ENCODE measurements around the gene CUL4A.

Gene CUL4A

DNA sequence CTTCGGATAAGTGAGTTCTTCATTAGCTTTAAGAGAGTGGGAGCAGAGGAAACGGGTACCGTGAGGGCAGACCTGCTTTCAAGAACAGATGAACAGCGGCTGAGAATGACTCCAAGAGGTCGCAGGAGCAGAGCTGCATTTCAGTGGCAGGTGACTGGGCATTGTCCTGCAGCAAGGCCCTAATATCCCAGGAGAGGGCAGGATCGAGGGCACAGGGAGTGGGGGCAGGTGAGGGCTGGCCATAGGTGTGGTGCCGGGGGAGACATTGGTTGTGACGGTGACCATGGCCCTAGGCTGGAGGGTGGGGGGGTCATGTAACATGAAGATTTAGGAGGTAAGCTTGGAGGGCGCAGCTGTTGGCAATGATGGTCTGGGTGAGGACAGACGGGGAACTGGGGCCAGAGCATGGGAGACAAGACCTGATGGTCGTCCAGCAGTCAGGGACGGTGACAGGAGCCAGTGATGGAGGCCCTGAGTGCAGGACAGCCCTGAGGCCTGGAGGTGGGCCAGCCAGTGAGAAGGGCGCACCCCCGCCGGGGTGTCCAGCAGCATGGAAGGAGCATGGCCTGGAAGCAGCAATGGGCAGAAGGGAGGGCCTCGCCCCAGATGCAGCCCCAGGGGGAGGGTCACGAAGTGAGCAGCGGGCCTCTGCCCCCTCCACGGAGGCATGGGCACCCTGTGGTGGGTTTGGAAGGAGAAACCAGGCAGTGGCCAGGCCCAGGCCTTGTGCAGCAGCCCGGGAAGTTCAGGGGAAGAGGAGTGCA, 58.4 kb downstream of the CUL4A start:
- H3K27ac ChIP-seq (ENCODE audit: insufficient read depth in 1 of 2, low read depth in 1 of 2, low read length in 2 of 2, poor library complexity in 1 of 2, severe bottlenecking in 2 of 2): no peak overlapping the region
- peaks cover 10 to 17% (median 13%) of the 10 kb centered on the region in 4 experiments for H3K36me3 ChIP-seq (ENCODE audit: control insufficient read depth in 4 of 4, insufficient read depth in 4 of 4, low read length in 3 of 4)
- WGBS (ENCODE audit: insufficient coverage): 98% methylated on average over 20 of the region's 20 CpGs
- CTCF ChIA-PET: interaction anchor here (0.9 kb wide), 1 partner anchor 10 kb away, joined by 3 read pairs; no protein-coding TSS in a partner anchor
- DNase-seq: no peak
- POLR2A ChIA-PET: no interaction called here
- no peak overlapping the region for H3K4me3 ChIP-seq (ENCODE audit: control insufficient read depth in 1 of 7, extremely low read depth in 1 of 7, insufficient read depth in 4 of 7, low read depth in 2 of 7, low read length in 6 of 7)
- peaks cover 0 to 7% (median 0%) of the 10 kb centered on the region in 4 experiments for H3K4me1 ChIP-seq (ENCODE audit: control extremely low read depth in 1 of 4, control insufficient read depth in 4 of 4, insufficient read depth in 4 of 4, low read length in 3 of 4)
- no peaks in the 10 kb centered on the region for H3K9me3 ChIP-seq (ENCODE audit: control extremely low read depth in 1 of 5, control insufficient read depth in 4 of 5, insufficient read depth in 2 of 5, low read depth in 1 of 5, low read length in 4 of 5)
- no peaks in the 10 kb centered on the region for H3K27me3 ChIP-seq (replicated peaks in 2 of 5; ENCODE audit: control insufficient read depth in 4 of 5, insufficient read depth in 5 of 5, low read length in 4 of 5)

DNA sequence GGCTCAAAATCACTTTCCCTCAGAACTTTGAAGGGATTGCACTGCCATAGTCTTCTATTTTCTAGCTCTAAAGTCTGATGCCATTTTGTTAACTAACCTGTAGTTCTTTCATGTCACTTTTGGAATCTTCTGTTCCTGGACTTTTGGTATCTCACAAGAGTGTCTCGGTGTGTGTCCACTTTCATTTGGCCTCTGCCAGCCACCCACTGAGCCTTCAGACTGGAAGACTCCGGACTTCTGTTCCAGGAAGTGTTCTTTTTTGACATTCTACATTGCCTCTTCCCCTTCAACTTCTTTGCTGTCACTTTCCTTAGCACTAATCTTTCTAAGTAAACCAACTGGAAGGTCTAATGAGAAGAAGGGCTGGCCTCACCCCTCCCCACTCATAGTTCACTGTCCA, 62.6 kb downstream of the CUL4A start:
- no peak overlapping the region for H3K27ac ChIP-seq (ENCODE audit: insufficient read depth in 1 of 2, low read depth in 1 of 2, low read length in 2 of 2, poor library complexity in 1 of 2, severe bottlenecking in 2 of 2)
- H3K4me1 ChIP-seq (ENCODE audit: control extremely low read depth in 1 of 4, control insufficient read depth in 4 of 4, insufficient read depth in 4 of 4, low read length in 3 of 4): peaks cover 0 to 19% (median 14%) of the 10 kb centered on the region in 4 experiments
- H3K27me3 ChIP-seq (replicated peaks in 2 of 5; ENCODE audit: control insufficient read depth in 4 of 5, insufficient read depth in 5 of 5, low read length in 4 of 5): no peaks in the 10 kb centered on the region
- DNase-seq: no peak
- H3K4me3 ChIP-seq (ENCODE audit: control insufficient read depth in 1 of 7, extremely low read depth in 1 of 7, insufficient read depth in 4 of 7, low read depth in 2 of 7, low read length in 6 of 7): no peak overlapping the region
- peaks cover 0 to 2% (median 0%) of the 10 kb centered on the region in 4 experiments for H3K36me3 ChIP-seq (ENCODE audit: control insufficient read depth in 4 of 4, insufficient read depth in 4 of 4, low read length in 3 of 4)
- H3K9me3 ChIP-seq (ENCODE audit: control extremely low read depth in 1 of 5, control insufficient read depth in 4 of 5, insufficient read depth in 2 of 5, low read depth in 1 of 5, low read length in 4 of 5): no peaks in the 10 kb centered on the region
- ChIA-PET CTCF (interaction anchor here (1.0 kb wide), 1 partner anchor 10 kb away, joined by 3 read pairs; no protein-coding TSS in a partner anchor), POLR2A (no interaction called here)
- 84% methylated on average over 2 of the region's 2 CpGs for WGBS (ENCODE audit: insufficient coverage)

DNA sequence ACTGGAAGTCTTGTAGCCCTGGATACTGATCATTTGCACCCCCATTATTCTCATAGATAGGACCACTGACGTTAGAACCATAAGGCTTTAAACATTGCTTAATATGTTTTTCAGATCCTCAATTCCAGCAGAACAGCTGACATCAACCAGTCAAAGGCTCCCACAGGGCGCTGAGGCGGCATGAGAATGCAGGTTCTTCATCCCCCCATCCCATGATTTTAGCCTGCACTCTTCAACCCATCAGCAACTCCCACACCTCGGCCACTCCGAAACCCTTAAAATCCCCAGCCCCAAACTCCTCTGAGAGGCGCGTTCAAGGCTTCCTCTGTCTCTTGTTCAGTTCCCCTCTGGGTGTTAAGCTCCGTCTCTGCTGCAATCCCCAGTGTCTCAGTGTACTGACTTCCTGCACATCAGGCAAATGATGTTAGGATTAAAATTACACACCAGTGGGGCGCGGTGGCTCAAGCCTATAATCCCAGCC, 63.3 kb downstream of the CUL4A start:
- ChIA-PET POLR2A (interaction anchor here (0.8 kb wide), 1 partner anchor 54 kb away, joined by 3 read pairs; no protein-coding TSS in a partner anchor), CTCF (interaction anchor here (0.8 to 2.1 kb wide), 4 partner anchors 9 to 19 kb away, joined by 3 to 9 read pairs (median 3); no protein-coding TSS in a partner anchor)
- H3K9me3 ChIP-seq (ENCODE audit: control extremely low read depth in 1 of 5, control insufficient read depth in 4 of 5, insufficient read depth in 2 of 5, low read depth in 1 of 5, low read length in 4 of 5): no peaks in the 10 kb centered on the region
- DNase-seq: no peak
- H3K4me1 ChIP-seq (ENCODE audit: control extremely low read depth in 1 of 4, control insufficient read depth in 4 of 4, insufficient read depth in 4 of 4, low read length in 3 of 4): peaks cover 0 to 19% (median 14%) of the 10 kb centered on the region in 4 experiments
- H3K36me3 ChIP-seq (ENCODE audit: control insufficient read depth in 4 of 4, insufficient read depth in 4 of 4, low read length in 3 of 4): peaks cover 0 to 2% (median 0%) of the 10 kb centered on the region in 4 experiments
- no peak overlapping the region for H3K27ac ChIP-seq (ENCODE audit: insufficient read depth in 1 of 2, low read depth in 1 of 2, low read length in 2 of 2, poor library complexity in 1 of 2, severe bottlenecking in 2 of 2)
- H3K4me3 ChIP-seq (ENCODE audit: control insufficient read depth in 1 of 7, extremely low read depth in 1 of 7, insufficient read depth in 4 of 7, low read depth in 2 of 7, low read length in 6 of 7): no peak overlapping the region
- H3K27me3 ChIP-seq (replicated peaks in 2 of 5; ENCODE audit: control insufficient read depth in 4 of 5, insufficient read depth in 5 of 5, low read length in 4 of 5): peaks cover 0 to 2% (median 0%) of the 10 kb centered on the region in 5 experiments
- 93% methylated on average over 8 of the region's 10 CpGs for WGBS (ENCODE audit: insufficient coverage)

DNA sequence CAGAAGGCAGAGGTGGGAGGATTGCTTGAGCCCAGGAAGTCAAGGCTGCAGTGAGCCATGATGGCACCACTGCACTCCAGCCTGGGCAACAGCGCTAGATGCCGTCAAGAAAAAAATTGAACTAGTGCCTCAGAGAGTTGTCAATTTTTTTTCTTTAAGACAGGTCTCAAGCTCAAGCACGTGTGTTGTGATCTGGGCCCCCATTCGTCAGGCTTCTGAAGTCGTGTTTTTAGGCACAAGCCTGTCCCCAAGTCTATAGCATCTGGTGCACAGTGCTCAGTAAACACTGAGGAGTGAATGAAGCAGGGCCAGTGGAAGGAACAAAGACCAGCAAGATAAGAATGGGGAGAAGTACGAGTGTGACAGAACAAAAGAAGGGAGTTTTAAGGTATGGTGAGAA, 63.9 kb downstream of the CUL4A start:
- no peak for DNase-seq
- Histone ChIP-seq H3K4me3 (ENCODE audit: control insufficient read depth in 1 of 7, extremely low read depth in 1 of 7, insufficient read depth in 4 of 7, low read depth in 2 of 7, low read length in 6 of 7) (peak overlapping the region in 3 of 7 experiments; percentile 15 to 52 (median 44)), H3K36me3 (ENCODE audit: control insufficient read depth in 4 of 4, insufficient read depth in 4 of 4, low read length in 3 of 4) (no peaks in the 10 kb centered on the region), H3K27me3 (replicated peaks in 2 of 5; ENCODE audit: control insufficient read depth in 4 of 5, insufficient read depth in 5 of 5, low read length in 4 of 5) (peaks cover 0 to 2% (median 0%) of the 10 kb centered on the region in 5 experiments), H3K27ac (ENCODE audit: insufficient read depth in 1 of 2, low read depth in 1 of 2, low read length in 2 of 2, poor library complexity in 1 of 2, severe bottlenecking in 2 of 2) (no peak overlapping the region), H3K9me3 (ENCODE audit: control extremely low read depth in 1 of 5, control insufficient read depth in 4 of 5, insufficient read depth in 2 of 5, low read depth in 1 of 5, low read length in 4 of 5) (no peaks in the 10 kb centered on the region), H3K4me1 (ENCODE audit: control extremely low read depth in 1 of 4, control insufficient read depth in 4 of 4, insufficient read depth in 4 of 4, low read length in 3 of 4) (peaks cover 0 to 19% (median 14%) of the 10 kb centered on the region in 4 experiments)
- CTCF ChIA-PET: interaction anchor here (0.8 to 2.1 kb wide), 3 partner anchors 9 to 19 kb away, joined by 3 to 9 read pairs (median 3); no protein-coding TSS in a partner anchor
- WGBS (ENCODE audit: insufficient coverage): 87% methylated on average over 6 of the region's 6 CpGs
- POLR2A ChIA-PET: interaction anchor here (0.8 kb wide), 1 partner anchor 54 kb away, joined by 3 read pairs; no protein-coding TSS in a partner anchor

DNA sequence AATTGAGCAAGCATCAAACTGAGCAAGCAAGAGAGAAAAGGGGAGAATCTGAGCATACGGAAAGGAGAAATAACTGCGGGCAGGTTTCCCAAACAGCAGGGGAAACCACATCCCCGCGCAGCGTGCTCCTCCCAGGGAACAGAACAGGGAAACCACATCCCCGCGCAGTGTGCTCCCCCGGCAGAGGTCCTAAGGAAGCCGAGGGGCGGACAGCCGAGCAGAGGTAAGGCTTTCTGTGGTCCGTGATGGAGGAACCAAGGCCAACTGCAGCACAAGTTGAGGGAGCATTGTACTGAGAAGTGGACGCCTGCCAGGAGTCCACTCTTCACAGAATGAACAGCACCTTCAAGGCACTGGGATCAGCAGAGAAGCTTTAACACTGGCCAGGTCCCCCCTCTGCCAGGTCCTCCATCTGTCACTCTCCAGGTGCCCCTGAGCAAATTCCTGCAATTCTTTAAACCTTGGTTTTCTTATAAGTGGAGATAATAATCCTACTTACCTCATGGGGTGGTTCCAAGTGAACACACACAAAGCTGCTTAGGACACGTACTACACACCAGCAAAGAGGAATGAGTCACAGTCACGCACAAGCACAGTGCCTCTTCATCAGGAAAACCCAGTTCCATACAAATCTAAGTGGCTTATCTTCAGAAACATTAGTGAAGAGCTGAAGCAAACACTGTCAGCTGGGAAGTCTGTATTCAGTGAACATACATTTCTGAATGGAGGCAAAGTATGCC, 64.6 kb downstream of the CUL4A start:
- CTCF ChIA-PET: interaction anchor here (0.8 to 2.1 kb wide), 8 partner anchors 13 to 129 kb away, joined by 3 to 9 read pairs (median 3); no protein-coding TSS in a partner anchor
- no peaks in the 10 kb centered on the region for H3K36me3 ChIP-seq (ENCODE audit: control insufficient read depth in 4 of 4, insufficient read depth in 4 of 4, low read length in 3 of 4)
- no peak overlapping the region for H3K27ac ChIP-seq (ENCODE audit: insufficient read depth in 1 of 2, low read depth in 1 of 2, low read length in 2 of 2, poor library complexity in 1 of 2, severe bottlenecking in 2 of 2)
- WGBS (ENCODE audit: insufficient coverage): 30% methylated on average over 15 of the region's 15 CpGs
- H3K4me3 ChIP-seq (ENCODE audit: control insufficient read depth in 1 of 7, extremely low read depth in 1 of 7, insufficient read depth in 4 of 7, low read depth in 2 of 7, low read length in 6 of 7): peak overlapping the region in 3 of 7 experiments; percentile 15 to 52 (median 44)
- H3K9me3 ChIP-seq (ENCODE audit: control extremely low read depth in 1 of 5, control insufficient read depth in 4 of 5, insufficient read depth in 2 of 5, low read depth in 1 of 5, low read length in 4 of 5): peaks cover 0 to 3% (median 0%) of the 10 kb centered on the region in 5 experiments
- DNase-seq: peak in 2 of 3 donors; percentile 25 to 30
- peaks cover 0 to 19% (median 14%) of the 10 kb centered on the region in 4 experiments for H3K4me1 ChIP-seq (ENCODE audit: control extremely low read depth in 1 of 4, control insufficient read depth in 4 of 4, insufficient read depth in 4 of 4, low read length in 3 of 4)
- H3K27me3 ChIP-seq (replicated peaks in 2 of 5; ENCODE audit: control insufficient read depth in 4 of 5, insufficient read depth in 5 of 5, low read length in 4 of 5): peaks cover 0 to 4% (median 0%) of the 10 kb centered on the region in 5 experiments
- POLR2A ChIA-PET: interaction anchor here (0.6 kb wide), 2 partner anchors 18 to 126 kb away, joined by 3 to 6 read pairs; no protein-coding TSS in a partner anchor

DNA sequence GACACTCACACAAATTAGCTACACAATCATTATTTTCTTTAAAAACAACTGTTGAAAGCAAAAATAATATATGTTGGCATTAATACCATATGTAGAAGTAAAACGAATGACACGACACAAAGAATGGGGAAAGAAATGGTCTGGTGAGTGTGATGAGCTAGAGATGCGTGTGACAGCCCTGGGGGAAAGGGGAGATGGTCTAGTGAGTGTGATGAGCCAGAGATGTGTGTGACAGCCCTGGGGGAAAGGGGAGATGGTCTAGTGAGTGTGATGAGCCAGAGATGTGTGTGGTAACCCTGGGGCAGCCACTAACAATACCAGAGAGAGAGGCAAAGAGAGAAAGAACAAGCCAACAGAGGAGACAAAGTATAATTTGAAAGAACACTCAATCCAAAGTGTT, 65.3 kb downstream of the CUL4A start:
- H3K27me3 ChIP-seq (replicated peaks in 2 of 5; ENCODE audit: control insufficient read depth in 4 of 5, insufficient read depth in 5 of 5, low read length in 4 of 5): peaks cover 0 to 4% (median 0%) of the 10 kb centered on the region in 5 experiments
- no peaks in the 10 kb centered on the region for H3K36me3 ChIP-seq (ENCODE audit: control insufficient read depth in 4 of 4, insufficient read depth in 4 of 4, low read length in 3 of 4)
- peaks cover 0 to 4% (median 0%) of the 10 kb centered on the region in 5 experiments for H3K9me3 ChIP-seq (ENCODE audit: control extremely low read depth in 1 of 5, control insufficient read depth in 4 of 5, insufficient read depth in 2 of 5, low read depth in 1 of 5, low read length in 4 of 5)
- ChIA-PET CTCF (interaction anchor here (0.8 to 2.1 kb wide), 8 partner anchors 12 to 128 kb away, joined by 3 to 9 read pairs (median 3); no protein-coding TSS in a partner anchor), POLR2A (interaction anchor here (0.6 kb wide), 2 partner anchors 17 to 125 kb away, joined by 3 to 6 read pairs; no protein-coding TSS in a partner anchor)
- DNase-seq: no peak
- H3K27ac ChIP-seq (ENCODE audit: insufficient read depth in 1 of 2, low read depth in 1 of 2, low read length in 2 of 2, poor library complexity in 1 of 2, severe bottlenecking in 2 of 2): no peak overlapping the region
- H3K4me1 ChIP-seq (ENCODE audit: control extremely low read depth in 1 of 4, control insufficient read depth in 4 of 4, insufficient read depth in 4 of 4, low read length in 3 of 4): peaks cover 0 to 19% (median 14%) of the 10 kb centered on the region in 4 experiments
- 83% methylated on average over 1 of the region's 3 CpGs for WGBS (ENCODE audit: insufficient coverage)
- no peak overlapping the region for H3K4me3 ChIP-seq (ENCODE audit: control insufficient read depth in 1 of 7, extremely low read depth in 1 of 7, insufficient read depth in 4 of 7, low read depth in 2 of 7, low read length in 6 of 7)

Measured in common myeloid progenitor, CD34-positive (primary cell).